ENCODE results near the gene OR52H1. TPM values are rescaled to one million over a fixed set of nuclear protein-coding genes. Genes with fewer than 3 reads are reported as not detected.

OR52H1 gene
- total RNA-seq, 4 donors from 2014 or later, result 0.85 to 2.1 TPM; not detected in 2

- Histone ChIP-seq H3K27ac (no peak overlapping the region), H3K36me3 (no peaks in the 10 kb centered on the region), H3K4me3 (no peak overlapping the region), H3K9me3 (no peaks in the 10 kb centered on the region), H3K27me3 (no peaks in the 10 kb centered on the region), H3K4me1 (no peaks in the 10 kb centered on the region)
- TF ChIP-seq CTCF (IDR thresholded peaks at IDR 0.05) (no peak), POLR2AphosphoS5 (IDR thresholded peaks at IDR 0.05) (no peak), POLR2A (IDR thresholded peaks at IDR 0.05) (no peak), EP300 (IDR thresholded peaks at IDR 0.05) (no peak)
- DNase-seq (ENCODE audit: low spot score in 2 of 2), result no peak
Observed at GRCh38 chr11:5553343-5553742, 5.0 kb upstream of the OR52H1 start.

GRCh38 chr11:5550440-5551095 lies 2.2 kb upstream of the OR52H1 start:
- WGBS, result 63% methylated on average over 5 of the region's 5 CpGs
- TF ChIP-seq POLR2AphosphoS5 (IDR thresholded peaks at IDR 0.05), result no peak
- TF ChIP-seq EP300 (IDR thresholded peaks at IDR 0.05), result no peak
- no peak for TF ChIP-seq POLR2A (IDR thresholded peaks at IDR 0.05)
- TF ChIP-seq CTCF (IDR thresholded peaks at IDR 0.05), result no peak
- Histone ChIP-seq H3K36me3 (no peaks in the 10 kb centered on the region), H3K9me3 (no peaks in the 10 kb centered on the region), H3K4me3 (no peak overlapping the region), H3K27me3 (no peaks in the 10 kb centered on the region), H3K27ac (no peak overlapping the region), H3K4me1 (no peaks in the 10 kb centered on the region)
- DNase-seq (ENCODE audit: low spot score in 2 of 2), result no peak

- no peaks in the 10 kb centered on the region for H3K36me3 ChIP-seq
- TF ChIP-seq CTCF (IDR thresholded peaks at IDR 0.05) (no peak), POLR2A (IDR thresholded peaks at IDR 0.05) (no peak), POLR2AphosphoS5 (IDR thresholded peaks at IDR 0.05) (no peak), EP300 (IDR thresholded peaks at IDR 0.05) (no peak)
- no peaks in the 10 kb centered on the region for H3K27me3 ChIP-seq
- no peak for DNase-seq (ENCODE audit: low spot score in 2 of 2)
- H3K4me1 ChIP-seq, result no peaks in the 10 kb centered on the region
- H3K27ac ChIP-seq, result no peak overlapping the region
- H3K9me3 ChIP-seq, result no peaks in the 10 kb centered on the region
- 96% methylated on average over 1 of the region's 1 CpG for WGBS
- no peak overlapping the region for H3K4me3 ChIP-seq
Observed at GRCh38 chr11:5547982-5548381, 358 bp downstream of the OR52H1 start.

- Histone ChIP-seq H3K9me3 (no peaks in the 10 kb centered on the region), H3K4me3 (no peak overlapping the region), H3K36me3 (no peaks in the 10 kb centered on the region), H3K27me3 (no peaks in the 10 kb centered on the region), H3K27ac (no peak overlapping the region), H3K4me1 (no peaks in the 10 kb centered on the region)
- TF ChIP-seq POLR2AphosphoS5 (IDR thresholded peaks at IDR 0.05), result no peak
- no peak for TF ChIP-seq CTCF (IDR thresholded peaks at IDR 0.05)
- TF ChIP-seq EP300 (IDR thresholded peaks at IDR 0.05), result no peak
- no peak for TF ChIP-seq POLR2A (IDR thresholded peaks at IDR 0.05)
- no peak for DNase-seq (ENCODE audit: low spot score in 2 of 2)
- WGBS, result 91% methylated on average over 3 of the region's 3 CpGs
Observed at GRCh38 chr11:5546457-5546856, 1.9 kb downstream of the OR52H1 start.

GRCh38 chr11:5541427-5541826 lies 6.9 kb downstream of the OR52H1 start:
- Histone ChIP-seq H3K4me1 (no peaks in the 10 kb centered on the region), H3K9me3 (no peaks in the 10 kb centered on the region), H3K36me3 (no peaks in the 10 kb centered on the region), H3K27ac (no peak overlapping the region), H3K27me3 (no peaks in the 10 kb centered on the region), H3K4me3 (no peak overlapping the region)
- DNase-seq (ENCODE audit: low spot score in 2 of 2), result no peak
- WGBS, result 25% methylated on average over 1 of the region's 1 CpG
- no peak for TF ChIP-seq POLR2A (IDR thresholded peaks at IDR 0.05)
- no peak for TF ChIP-seq CTCF (IDR thresholded peaks at IDR 0.05)
- TF ChIP-seq EP300 (IDR thresholded peaks at IDR 0.05), result no peak
- TF ChIP-seq POLR2AphosphoS5 (IDR thresholded peaks at IDR 0.05), result no peak
